ENCODE results near the gene PANK4.

Gene PANK4

DNA sequence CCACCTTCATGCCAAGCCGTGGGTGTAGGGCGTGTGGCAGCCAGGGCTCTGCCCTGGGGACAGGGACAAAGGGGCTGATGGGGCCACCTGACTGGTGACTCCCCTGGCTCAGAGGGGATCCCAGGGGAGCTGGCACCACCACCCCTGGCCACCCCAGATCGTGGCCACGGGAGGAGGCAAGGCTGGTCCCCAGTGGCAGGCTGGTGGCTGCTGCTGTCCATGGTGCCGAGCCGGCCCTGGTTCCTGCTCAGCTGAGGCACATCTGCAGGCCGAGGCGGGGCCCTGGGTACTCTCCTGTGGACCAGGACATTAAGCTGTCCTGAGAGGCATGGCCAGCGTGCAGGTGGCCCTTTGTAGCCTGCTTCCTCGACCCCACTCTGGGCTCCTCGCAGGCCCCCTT lies 43.8 kb downstream of the PANK4 start:
- Histone ChIP-seq H3F3A (ENCODE audit: control insufficient read depth, insufficient read depth) (no peaks in the 10 kb centered on the region), H3K79me2 (ENCODE audit: control insufficient read depth, low read length) (no peaks in the 10 kb centered on the region), H3K4me1 (ENCODE audit: control insufficient read depth, low read length) (no peaks in the 10 kb centered on the region), H3K27ac (ENCODE audit: low read depth, low read length) (no peak overlapping the region), H3K4me2 (ENCODE audit: low read length) (no peak overlapping the region), H3K9me2 (replicated peaks; ENCODE audit: control insufficient read depth, low read length) (no peaks in the 10 kb centered on the region), H3K4me3 (ENCODE audit: low read length) (no peak overlapping the region), H4K20me1 (ENCODE audit: control insufficient read depth, insufficient read depth, low read depth, low read length) (no peaks in the 10 kb centered on the region; the same call in 1 of the 2 replicates), H3K27me3 (ENCODE audit: control insufficient read depth, low read length) (no peaks in the 10 kb centered on the region), H3K36me3 (ENCODE audit: control insufficient read depth, low read length) (no peaks in the 10 kb centered on the region), H3K9me3 (ENCODE audit: control insufficient read depth, insufficient read depth, low read length) (no peaks in the 10 kb centered on the region)
- TF ChIP-seq EZH2phosphoT487 (IDR thresholded peaks at IDR 0.05; ENCODE audit: borderline replicate concordance, low read length) = no peak
- TF ChIP-seq, protein P1, sequence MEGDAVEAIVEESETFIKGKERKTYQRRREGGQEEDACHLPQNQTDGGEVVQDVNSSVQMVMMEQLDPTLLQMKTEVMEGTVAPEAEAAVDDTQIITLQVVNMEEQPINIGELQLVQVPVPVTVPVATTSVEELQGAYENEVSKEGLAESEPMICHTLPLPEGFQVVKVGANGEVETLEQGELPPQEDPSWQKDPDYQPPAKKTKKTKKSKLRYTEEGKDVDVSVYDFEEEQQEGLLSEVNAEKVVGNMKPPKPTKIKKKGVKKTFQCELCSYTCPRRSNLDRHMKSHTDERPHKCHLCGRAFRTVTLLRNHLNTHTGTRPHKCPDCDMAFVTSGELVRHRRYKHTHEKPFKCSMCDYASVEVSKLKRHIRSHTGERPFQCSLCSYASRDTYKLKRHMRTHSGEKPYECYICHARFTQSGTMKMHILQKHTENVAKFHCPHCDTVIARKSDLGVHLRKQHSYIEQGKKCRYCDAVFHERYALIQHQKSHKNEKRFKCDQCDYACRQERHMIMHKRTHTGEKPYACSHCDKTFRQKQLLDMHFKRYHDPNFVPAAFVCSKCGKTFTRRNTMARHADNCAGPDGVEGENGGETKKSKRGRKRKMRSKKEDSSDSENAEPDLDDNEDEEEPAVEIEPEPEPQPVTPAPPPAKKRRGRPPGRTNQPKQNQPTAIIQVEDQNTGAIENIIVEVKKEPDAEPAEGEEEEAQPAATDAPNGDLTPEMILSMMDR (IDR thresholded peaks at IDR 0.05; ENCODE audit: low read depth, low read length, poor library complexity, severe bottlenecking) = no peak

DNA sequence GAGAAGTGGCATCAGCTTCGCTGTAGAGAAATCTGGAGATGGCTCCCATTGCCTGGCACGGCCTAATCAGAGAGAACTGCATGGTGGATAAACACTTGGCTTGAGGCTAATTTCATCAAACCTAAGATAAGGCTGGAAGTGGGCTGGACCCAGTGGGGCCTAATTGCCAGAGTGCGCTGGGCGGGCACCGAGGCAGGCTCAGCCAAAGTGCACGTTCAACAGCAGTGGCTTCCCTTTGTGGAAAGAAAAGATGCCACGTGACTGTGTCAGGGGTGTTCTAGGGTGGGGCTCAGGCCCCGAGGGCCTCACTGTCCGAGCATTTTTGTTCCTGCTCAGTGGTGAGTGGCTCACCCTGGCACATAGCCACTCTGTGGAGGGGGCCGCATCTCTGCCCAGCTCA lies 44.5 kb downstream of the PANK4 start:
- Histone ChIP-seq H3K36me3 (ENCODE audit: control insufficient read depth, low read length) (no peaks in the 10 kb centered on the region), H3K4me2 (ENCODE audit: low read length) (no peak overlapping the region), H3K79me2 (ENCODE audit: control insufficient read depth, low read length) (no peaks in the 10 kb centered on the region), H3K9me2 (replicated peaks; ENCODE audit: control insufficient read depth, low read length) (no peaks in the 10 kb centered on the region), H3K27me3 (ENCODE audit: control insufficient read depth, low read length) (no peaks in the 10 kb centered on the region), H3K27ac (ENCODE audit: low read depth, low read length) (no peak overlapping the region), H3K9me3 (ENCODE audit: control insufficient read depth, insufficient read depth, low read length) (no peaks in the 10 kb centered on the region), H3K4me1 (ENCODE audit: control insufficient read depth, low read length) (no peaks in the 10 kb centered on the region), H4K20me1 (ENCODE audit: control insufficient read depth, insufficient read depth, low read depth, low read length) (no peaks in the 10 kb centered on the region; the same call in 1 of the 2 replicates), H3K4me3 (ENCODE audit: low read length) (no peak overlapping the region), H3F3A (ENCODE audit: control insufficient read depth, insufficient read depth) (no peaks in the 10 kb centered on the region)
- no peak for TF ChIP-seq EZH2phosphoT487 (IDR thresholded peaks at IDR 0.05; ENCODE audit: borderline replicate concordance, low read length)
- TF ChIP-seq, protein P1 (IDR thresholded peaks at IDR 0.05; ENCODE audit: low read depth, low read length, poor library complexity, severe bottlenecking) = no peak

DNA sequence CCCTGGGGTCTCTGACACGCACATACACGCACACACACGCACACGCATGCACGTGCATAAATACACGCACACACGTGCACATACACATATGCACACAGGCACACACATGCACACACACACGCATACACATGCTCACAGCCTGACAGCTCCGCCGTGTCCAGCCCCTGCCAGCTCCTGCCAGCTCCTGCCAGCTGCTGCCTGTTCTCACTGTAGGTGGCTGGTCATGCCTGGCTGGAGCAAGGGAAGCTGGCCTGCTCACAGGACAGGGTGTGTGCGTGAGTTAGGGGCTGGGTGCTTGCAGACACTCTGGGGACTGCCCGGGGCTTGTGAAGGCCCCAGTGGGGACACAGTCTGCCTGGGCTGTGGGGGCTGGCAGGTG lies 45.4 kb downstream of the PANK4 start:
- Histone ChIP-seq H3K9me2 (replicated peaks; ENCODE audit: control insufficient read depth, low read length) (no peaks in the 10 kb centered on the region), H3K4me2 (ENCODE audit: low read length) (no peak overlapping the region), H3K79me2 (ENCODE audit: control insufficient read depth, low read length) (no peaks in the 10 kb centered on the region), H3K4me3 (ENCODE audit: low read length) (no peak overlapping the region), H3K36me3 (ENCODE audit: control insufficient read depth, low read length) (no peaks in the 10 kb centered on the region), H3F3A (ENCODE audit: control insufficient read depth, insufficient read depth) (no peaks in the 10 kb centered on the region), H4K20me1 (ENCODE audit: control insufficient read depth, insufficient read depth, low read depth, low read length) (no peaks in the 10 kb centered on the region; the same call in 1 of the 2 replicates), H3K9me3 (ENCODE audit: control insufficient read depth, insufficient read depth, low read length) (no peaks in the 10 kb centered on the region), H3K27me3 (ENCODE audit: control insufficient read depth, low read length) (no peaks in the 10 kb centered on the region), H3K4me1 (ENCODE audit: control insufficient read depth, low read length) (no peaks in the 10 kb centered on the region), H3K27ac (ENCODE audit: low read depth, low read length) (no peak overlapping the region)
- TF ChIP-seq, protein P1 (IDR thresholded peaks at IDR 0.05; ENCODE audit: low read depth, low read length, poor library complexity, severe bottlenecking) = no peak
- TF ChIP-seq EZH2phosphoT487 (IDR thresholded peaks at IDR 0.05; ENCODE audit: borderline replicate concordance, low read length) = no peak

Data from DOHH2 (cell line).